C4-2B (cell line): ENCODE measurements around the gene C10orf71.

Experiments
- H3K27ac ChIP-seq: fragments of 450-650 bp; 2 replicates; pipeline ENCODE4 v1.5.1; 2017
- CTCF ChIP-seq: fragments of 450-650 bp; conservative IDR thresholded peaks from 2 replicates; pipeline ENCODE4 v1.5.1; 2017; ENCODE audit warnings: mild to moderate bottlenecking
- ZFX ChIP-seq: fragments of 450-650 bp; IDR thresholded peaks from 2 replicates; pipeline ENCODE4 v1.6.1; 2017

C10orf71 gene

GRCh38 chr10:49255883-49256282 is 43.1 kb upstream of the C10orf71 start:
- H3K27ac ChIP-seq = no peak overlapping the region
- TF ChIP-seq CTCF (no peak), ZFX (no peak)

- no peak overlapping the region for H3K27ac ChIP-seq
- TF ChIP-seq ZFX (no peak), CTCF (no peak)
These were observed 41.8 kb upstream of the C10orf71 start for GRCh38 chr10:49257154-49257553.

GRCh38 chr10:49257626-49258349 is 41.2 kb upstream of the C10orf71 start:
- no peak overlapping the region for H3K27ac ChIP-seq
- TF ChIP-seq CTCF (no peak), ZFX (no peak)

- H3K27ac ChIP-seq = no peak overlapping the region
- TF ChIP-seq ZFX = no peak
- TF ChIP-seq CTCF = no peak
These were observed 40.7 kb upstream of the C10orf71 start for GRCh38 chr10:49258350-49258683.

GRCh38 chr10:49260644-49261296 is 38.2 kb upstream of the C10orf71 start:
- TF ChIP-seq CTCF = no peak
- TF ChIP-seq ZFX = no peak
- H3K27ac ChIP-seq = no peak overlapping the region

- TF ChIP-seq ZFX = no peak
- TF ChIP-seq CTCF = no peak
- no peak overlapping the region for H3K27ac ChIP-seq
These were observed 35.4 kb upstream of the C10orf71 start for GRCh38 chr10:49263591-49263990.

GRCh38 chr10:49264177-49264677 is 34.7 kb upstream of the C10orf71 start:
- TF ChIP-seq CTCF (no peak), ZFX (no peak)
- 0 out of 2 replicates have a peak overlapping the region, but pooled peaks have one; percentile 7 for H3K27ac ChIP-seq
